Hippocampal formation (tissue), 2 donors: ENCODE data around the gene SEC22C.
"Not testable (repeated sequence)": the region's sequence is repeated elsewhere in the genome, so short reads cannot be mapped to it uniquely, and the experiment has no call there.

Experiments
- DNase-seq, 2 donors: peaks; one replicate each; lab custom pipeline; 2025; lab: John Stamatoyannopoulos, UW

SEC22C gene

DNA sequence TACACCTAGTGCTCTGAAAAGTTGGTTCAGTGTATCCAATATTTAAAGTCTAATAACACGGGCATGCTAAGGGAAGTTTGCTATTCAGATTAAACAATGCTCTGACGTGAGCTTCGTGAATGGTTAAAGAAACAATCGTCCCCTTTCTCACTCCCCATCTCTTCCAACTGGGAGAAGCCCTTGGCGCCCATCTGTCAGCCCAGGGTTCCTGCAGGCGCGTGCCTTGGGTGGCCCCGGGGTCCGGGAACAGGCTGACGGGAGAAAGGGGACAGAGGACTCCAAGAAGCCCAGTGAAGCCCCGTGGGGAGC, 413 bp downstream of the SEC22C start:
- no peak for DNase-seq

- DNase-seq = not testable (repeated sequence)
These were observed 2.4 kb downstream of the SEC22C start for GRCh38 chr3:42579346-42579745.

GRCh38 chr3:42578054-42578453, 3.7 kb downstream of the SEC22C start:
- no peak for DNase-seq

DNA sequence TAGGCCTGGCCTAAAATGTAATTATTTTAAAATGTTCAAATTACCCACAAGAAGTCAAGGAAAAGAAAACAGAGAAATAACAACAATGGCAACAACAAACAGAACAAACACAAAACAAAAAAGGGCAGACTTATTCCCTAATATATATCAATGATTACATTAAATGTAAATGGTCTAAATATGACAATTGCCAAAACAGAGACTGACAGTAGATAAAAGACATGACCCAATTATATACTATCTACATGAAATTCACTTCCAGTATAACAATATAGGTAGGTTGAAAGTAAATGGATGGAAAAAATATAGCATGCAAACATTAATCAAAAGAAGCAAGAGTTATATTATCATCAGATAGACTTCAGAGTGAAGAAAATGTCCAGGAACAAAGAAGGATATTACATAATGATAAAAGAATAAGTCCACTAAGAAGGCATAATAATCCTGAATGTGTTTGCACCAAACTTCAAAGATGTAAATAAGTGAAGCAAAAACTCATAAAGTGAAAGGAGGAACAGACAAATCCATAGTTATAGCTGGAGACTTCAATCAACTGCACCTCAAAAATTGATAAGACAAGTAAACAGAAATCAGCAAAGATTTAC, 6.5 kb downstream of the SEC22C start:
- DNase-seq = no peak

GRCh38 chr3:42572278-42572677, 9.5 kb downstream of the SEC22C start:
- DNase-seq = peak in 1 of 2 donors; percentile 10

DNA sequence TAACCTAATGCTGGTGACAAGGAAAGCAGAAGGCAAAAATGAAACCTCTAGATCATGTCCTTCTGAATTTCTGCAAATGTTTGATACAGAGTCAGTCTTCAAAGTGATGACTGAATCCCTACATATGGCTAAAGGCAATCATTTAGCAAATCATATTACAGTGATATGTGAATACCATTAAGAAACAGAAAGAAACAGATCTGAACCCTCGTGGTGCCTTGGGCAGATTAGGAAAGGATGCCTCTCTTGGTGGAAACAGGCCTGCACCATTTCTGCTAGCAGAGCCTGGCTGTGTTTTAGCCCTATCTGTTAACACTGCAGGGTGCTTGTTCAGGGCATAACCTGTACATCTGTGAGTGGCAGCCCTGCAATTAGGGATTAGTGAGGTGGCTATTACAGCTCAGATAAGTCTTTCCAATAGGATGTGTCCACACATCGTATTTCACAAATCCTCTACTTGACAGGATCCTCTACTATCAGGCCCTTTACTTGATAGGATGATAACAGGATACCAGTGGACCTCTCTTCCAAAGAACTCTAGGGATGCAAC, 12.1 kb downstream of the SEC22C start:
- DNase-seq = no peak

GRCh38 chr3:42562047-42562907, 19.5 kb downstream of the SEC22C start:
- no peak for DNase-seq

- DNase-seq = no peak
These were observed 23.9 kb downstream of the SEC22C start for GRCh38 chr3:42557854-42558253.

GRCh38 chr3:42556817-42557216, 24.9 kb downstream of the SEC22C start:
- not testable (repeated sequence) for DNase-seq

GRCh38 chr3:42556089-42556632, 25.6 kb downstream of the SEC22C start:
- no peak for DNase-seq

DNA sequence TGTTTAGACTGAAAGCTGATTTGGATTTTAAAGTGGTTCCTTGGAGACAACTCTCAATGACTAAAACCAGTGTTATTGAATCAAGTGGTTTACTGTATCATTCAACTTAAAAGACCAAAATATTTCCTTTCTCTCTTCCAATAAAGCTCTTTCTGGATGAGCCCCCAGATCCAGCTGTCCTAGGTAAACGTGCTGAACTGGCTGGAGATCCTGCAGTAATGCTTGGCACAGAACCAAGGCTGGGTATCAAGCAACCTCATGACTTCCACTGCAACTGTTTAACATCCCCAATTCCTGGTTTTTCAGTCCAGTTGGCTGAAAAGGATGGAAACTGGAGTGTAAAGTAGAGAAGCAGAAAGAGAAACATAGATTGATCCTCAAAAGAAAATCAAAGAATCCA, 28.9 kb downstream of the SEC22C start:
- no peak for DNase-seq

DNA sequence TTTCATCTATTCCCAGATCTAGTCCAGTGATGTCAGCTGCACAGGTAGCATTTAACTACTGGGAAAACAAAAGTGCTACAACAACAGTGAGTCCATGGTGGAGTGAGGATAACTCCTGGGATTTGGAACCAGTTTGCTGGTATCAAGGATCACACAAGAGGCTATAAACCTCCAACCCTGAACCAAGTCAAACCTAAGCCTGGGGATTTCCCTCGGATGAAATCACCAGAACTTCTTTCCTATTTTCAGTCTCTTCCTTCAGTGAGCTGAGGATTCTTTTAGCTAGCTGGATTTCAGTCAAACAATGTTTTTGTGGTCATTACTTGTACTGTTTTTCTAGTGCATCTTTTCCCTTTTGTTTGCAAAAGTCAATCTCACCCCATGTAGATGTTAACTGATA, 31.5 kb downstream of the SEC22C start:
- DNase-seq = no peak

GRCh38 chr3:42549131-42549530, 32.6 kb downstream of the SEC22C start:
- no peak for DNase-seq

- peak; percentile 49 to 60 for DNase-seq
These were observed 34.3 kb downstream of the SEC22C start for GRCh38 chr3:42547401-42547945.

DNA sequence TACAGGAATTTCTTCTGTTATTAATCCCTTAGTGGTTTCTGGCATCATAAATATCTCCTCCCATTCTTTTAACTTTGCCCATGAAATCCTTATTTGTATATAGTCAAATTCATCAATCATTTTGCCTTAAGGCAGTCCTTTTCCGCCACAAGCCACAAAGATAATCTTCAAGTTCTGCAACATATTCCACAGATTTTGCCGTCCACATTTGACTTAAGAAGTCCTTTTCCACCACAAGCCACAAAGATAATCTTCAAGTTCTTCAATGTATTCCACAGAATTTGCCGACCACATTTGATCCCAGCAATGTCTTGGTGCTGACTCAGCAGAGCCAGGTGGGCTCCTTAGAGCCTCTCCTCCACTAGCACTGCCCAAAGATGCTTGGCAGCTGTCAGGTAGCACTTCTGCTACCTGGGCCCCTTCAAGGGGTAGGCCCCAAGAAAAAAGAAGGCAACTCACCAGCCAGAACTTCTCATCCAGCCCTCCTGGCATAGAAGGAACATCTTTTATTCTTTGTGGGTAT, 35.0 kb downstream of the SEC22C start:
- no peak for DNase-seq

GRCh38 chr3:42545284-42545900, 36.4 kb downstream of the SEC22C start:
- no peak for DNase-seq

GRCh38 chr3:42544492-42545283, 37.1 kb downstream of the SEC22C start:
- no peak for DNase-seq

GRCh38 chr3:42541079-42541478, 40.7 kb downstream of the SEC22C start:
- DNase-seq = no peak

- no peak for DNase-seq
These were observed 41.7 kb downstream of the SEC22C start for GRCh38 chr3:42539871-42540714.

GRCh38 chr3:42537350-42537749, 44.4 kb downstream of the SEC22C start:
- DNase-seq = no peak
